GM21526 (cell line): ENCODE data around the gene TMBIM1.

Experiments
- ATAC-seq: cut with Tn5 transposase; IDR thresholded peaks from one replicate; pipeline ENCODE4 v1.9.1; 2021; ENCODE audit warnings: moderate library complexity; ENCODE audit not compliant: unreplicated experiment, low FRiP score

The TMBIM1 gene

DNA sequence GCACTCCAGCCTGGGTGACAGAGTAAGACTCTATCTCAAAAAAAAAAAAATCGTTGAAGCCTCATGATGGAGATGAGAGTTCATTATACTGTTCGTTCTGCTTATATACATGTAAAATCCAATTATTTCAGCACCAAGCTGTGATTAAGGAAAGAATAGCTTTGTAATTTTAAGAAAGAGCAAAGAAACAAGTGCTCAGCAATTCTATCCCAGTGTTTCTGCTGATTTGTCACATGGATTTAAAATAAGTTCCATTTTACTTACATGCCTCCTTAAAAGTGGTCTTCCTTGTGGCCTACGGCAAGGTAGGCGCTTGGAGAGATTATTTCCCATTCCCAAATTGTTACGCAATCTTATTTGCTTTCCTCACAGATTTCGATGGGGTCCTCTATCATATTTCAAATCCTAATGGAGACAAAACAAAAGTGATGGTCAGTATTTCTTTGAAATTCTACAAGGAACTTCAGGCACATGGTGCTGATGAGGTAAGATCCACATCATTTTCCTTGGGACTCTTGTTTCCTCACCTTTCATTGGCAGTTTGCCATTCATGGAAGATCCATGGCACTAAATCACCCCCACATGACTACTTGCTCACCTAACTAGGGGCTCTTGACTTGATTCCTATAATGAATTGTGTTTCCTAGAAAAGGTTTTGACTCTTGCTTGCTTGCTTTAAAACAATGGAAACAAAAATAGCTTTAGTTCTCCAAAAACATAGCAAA lies 63.8 kb downstream of the TMBIM1 start:
- ATAC-seq: no peak

DNA sequence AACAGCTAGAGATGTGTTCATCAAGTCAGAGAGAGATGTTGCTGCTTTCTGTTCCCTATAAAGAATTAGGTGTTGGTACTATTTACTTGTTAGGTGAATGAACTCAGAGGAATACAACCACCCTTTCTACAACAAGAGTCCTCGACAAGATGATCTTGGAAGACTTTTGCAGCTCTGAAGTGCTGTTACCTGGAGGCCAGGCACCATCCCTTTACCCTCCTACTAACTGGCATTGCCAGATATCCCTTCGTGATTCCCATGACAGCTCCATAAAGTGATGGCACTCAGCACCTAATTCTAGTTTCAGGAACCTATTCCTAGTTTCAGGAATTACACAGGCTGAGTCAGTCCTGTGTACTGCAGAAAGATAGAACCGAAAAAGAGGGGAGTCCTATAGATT lies 65.4 kb downstream of the TMBIM1 start:
- ATAC-seq: no peak
